SIG-M5 (cell line): ENCODE measurements around the gene OR5AN1.
"Not testable (repeated sequence)": the region's sequence is repeated elsewhere in the genome, so short reads cannot be mapped to it uniquely, and the experiment has no call there.

Source experiments
- DNase-seq: peaks from one replicate; lab custom pipeline; 2025; lab: John Stamatoyannopoulos, UW

Gene OR5AN1, protein sequence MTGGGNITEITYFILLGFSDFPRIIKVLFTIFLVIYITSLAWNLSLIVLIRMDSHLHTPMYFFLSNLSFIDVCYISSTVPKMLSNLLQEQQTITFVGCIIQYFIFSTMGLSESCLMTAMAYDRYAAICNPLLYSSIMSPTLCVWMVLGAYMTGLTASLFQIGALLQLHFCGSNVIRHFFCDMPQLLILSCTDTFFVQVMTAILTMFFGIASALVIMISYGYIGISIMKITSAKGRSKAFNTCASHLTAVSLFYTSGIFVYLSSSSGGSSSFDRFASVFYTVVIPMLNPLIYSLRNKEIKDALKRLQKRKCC

DNA sequence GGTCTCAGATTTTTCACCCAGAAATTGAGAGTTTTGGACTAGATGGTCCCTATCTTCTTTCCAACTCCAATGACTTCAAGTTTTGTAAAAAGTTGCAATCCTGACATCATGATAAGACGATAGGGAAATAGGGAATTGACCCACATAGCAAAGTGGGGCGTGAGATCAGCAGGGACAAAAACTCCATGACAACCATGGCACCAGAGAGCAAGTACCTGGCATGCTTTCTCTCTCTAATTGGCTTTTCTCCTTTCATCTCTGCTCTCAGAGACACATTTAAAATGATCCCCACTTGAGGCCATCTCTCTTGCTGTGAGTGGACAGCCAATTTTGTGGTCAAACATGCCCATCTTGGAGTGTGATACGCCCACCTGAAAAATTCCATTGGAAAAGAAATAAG lies at the start of gene OR5AN1:
Gene OR5AN1, plus strand, starts transcription at position 301 of the 400 bp plus-strand sequence. CDS start 5,564 bp downstream, outside the sequence.
- no peak for DNase-seq

- DNase-seq = no peak
These were observed 23.7 kb upstream of the OR5AN1 start for GRCh38 chr11:59335001-59335400.

GRCh38 chr11:59336176-59336575 lies 22.5 kb upstream of the OR5AN1 start:
- DNase-seq = no peak

DNA sequence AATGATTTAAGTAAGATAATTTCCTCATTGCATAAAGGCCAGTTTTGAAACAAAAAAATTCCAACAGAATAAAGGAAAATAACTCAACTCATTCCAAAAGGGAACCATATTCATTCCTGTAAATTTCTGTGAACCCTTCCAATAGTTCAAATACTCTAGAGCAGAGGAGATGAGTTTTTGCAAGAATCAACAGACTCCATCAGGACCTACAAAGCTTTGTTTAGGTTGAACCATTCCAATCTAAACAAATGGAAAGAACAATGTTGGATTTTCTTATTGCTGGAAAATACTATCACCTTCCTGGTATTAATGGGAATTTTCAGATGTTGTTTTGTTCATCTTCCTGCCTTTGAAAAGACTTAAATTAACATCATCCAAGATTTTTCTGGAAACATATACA lies 21.8 kb upstream of the OR5AN1 start:
- DNase-seq = no peak

DNA sequence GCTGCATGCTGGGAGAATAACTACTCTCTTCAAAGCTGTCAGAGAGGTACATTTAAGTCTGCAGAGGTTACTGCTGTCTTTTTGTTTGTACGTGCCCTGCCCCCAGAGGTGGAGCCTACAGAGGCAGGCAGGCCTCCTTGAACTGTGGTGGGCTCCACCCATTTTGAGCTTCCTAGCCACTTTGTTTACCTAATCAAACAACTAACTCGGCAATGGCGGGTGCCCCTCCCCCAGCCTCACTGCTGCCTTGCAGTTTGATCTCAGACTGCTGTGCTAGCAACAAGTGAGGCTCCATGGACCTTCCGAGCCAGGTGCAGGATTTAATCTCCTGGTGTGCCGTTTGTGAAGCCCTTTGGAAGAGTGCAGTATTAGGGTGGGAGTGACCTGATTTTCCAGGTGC lies 9.0 kb upstream of the OR5AN1 start:
- DNase-seq = not testable (repeated sequence)

GRCh38 chr11:59355226-59355625 lies 3.5 kb upstream of the OR5AN1 start:
- DNase-seq = no peak

GRCh38 chr11:59356561-59356960 lies 2.1 kb upstream of the OR5AN1 start:
- DNase-seq = no peak

DNA sequence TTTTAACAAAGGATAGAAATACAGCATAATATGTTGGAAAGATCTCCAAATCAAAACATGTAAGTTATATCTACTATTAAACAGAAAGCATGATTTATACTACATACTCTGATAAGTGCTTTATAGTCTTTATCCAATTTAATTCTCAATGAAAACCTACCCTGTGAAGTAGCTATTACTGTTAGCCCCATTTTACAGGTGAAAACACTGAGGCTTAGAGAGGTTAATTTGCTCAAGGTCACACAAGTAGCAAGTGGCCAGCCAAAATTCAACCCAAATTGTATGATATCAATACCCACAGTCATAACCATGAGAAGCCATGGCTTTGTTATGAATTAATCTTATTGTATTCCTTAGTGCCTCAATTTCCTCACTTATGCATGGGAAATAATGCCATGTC lies 675 bp upstream of the OR5AN1 start:
- no peak for DNase-seq

GRCh38 chr11:59365232-59366018 lies 6.7 kb downstream of the OR5AN1 start:
- DNase-seq = no peak

DNA sequence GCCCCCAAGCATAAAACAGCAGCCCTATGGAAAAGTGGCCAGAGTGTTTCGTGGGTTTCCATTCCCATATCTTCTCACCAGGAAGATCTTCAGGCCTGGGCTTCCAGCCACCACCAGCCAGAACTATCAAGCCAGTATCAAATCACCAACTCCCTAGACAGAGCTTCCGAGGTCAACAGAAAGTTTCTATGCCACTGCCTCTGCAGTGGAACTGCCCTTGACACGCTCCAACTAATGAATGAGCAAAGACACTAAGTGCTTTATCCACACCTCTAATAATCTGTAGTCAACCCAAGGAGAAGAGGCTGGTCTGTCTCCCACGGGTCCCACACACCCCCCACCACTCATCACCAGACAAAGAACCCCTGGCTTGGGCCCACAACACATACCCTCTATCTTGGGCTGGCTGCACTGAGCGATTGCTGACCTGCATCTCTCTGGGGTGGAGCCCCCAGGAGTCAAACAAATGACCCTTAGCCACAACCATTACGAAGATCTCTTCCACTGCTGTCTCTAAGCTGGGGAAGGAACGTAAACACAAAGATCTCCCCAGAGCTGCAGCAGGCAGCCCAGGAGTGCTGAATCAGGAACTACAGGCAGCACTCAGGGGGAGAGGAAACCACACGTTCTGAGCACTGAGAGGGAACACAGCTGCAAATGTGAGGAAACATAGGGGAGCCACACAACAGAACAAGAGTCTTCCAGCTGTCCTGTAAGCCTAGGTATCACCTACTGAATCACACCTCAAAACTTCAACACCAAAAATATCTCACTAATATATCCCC lies 9.7 kb downstream of the OR5AN1 start:
- no peak for DNase-seq

DNA sequence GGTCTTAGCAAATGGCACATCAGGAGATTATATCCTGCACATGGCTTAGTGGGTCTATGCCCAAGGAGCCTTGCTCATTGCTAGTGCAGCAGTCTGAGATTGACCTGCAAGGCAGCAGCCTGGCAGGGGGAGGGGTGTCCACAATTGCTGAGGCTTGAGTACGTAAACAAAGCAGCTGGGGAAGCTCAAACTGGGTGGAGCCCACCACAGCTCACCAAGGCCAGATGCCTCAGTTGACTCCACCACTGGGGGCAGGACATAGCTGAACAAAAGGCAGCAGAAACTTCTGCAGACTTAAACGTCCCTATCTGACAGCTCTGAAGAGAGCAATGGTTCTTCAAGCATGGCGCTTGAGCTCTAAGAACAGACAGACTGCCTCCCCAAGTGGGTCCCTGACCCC lies 13.6 kb downstream of the OR5AN1 start:
- DNase-seq = not testable (repeated sequence)

- no peak for DNase-seq
These were observed 21.8 kb downstream of the OR5AN1 start for GRCh38 chr11:59380263-59381059.

DNA sequence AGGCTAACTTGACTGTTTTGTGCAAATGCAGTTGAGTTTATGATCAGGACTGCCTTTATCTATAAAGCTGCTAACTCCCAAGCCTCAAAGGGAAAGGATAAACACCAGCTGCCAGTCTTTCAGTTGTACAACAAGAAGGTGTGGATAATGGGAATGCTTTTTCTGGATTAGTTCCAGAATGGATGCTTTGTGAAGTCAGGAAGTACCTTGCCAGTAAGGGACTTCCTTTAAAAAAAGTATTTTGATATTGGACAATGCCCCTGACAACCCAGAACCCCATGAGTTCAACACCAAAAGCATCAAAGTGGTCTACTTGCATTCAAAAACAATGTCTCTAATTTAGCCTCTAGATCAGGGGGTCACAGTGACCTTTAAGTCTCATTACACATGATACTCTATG lies 35.5 kb downstream of the OR5AN1 start:
- DNase-seq = no peak

DNA sequence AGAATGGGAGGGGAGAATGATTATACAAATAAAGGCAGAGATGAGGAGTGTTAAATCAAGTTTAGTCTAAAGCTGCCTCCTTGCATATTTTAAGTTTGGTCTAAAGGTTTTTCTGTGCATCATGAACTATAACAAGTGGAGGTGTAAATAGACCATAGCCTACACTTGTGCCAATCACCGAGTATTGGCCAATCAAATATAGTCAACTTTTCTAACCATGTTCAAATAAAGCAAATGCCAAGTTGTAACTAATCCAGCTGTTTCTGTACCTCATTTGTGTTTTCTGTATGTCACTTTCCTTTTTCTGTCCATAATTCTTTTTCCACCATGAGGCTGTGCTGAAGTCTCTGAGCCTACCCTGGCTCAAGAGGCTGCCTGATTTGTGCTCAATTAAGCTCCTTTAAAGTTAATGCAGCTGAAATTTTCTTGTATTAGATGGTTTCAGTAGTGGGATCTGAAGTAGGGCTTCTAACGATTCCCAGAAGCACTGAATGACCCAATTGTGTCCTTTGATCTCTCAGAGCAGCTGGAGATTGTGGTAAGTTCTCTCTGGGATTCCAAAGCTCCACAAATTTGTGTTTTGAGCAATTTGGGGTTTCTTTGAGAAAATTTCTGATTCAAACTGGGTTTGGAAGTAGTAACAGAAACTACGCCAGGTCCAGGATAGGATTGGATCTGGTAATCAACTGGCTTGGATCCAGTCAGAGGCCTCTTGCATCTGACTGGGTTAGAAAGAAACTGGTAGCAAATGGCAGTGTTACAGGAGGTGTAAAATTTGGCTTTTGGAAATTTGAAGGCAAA lies 42.0 kb downstream of the OR5AN1 start:
- no peak for DNase-seq

- DNase-seq = no peak
These were observed 42.5 kb downstream of the OR5AN1 start for GRCh38 chr11:59401262-59401552.

GRCh38 chr11:59403546-59403945 lies 44.9 kb downstream of the OR5AN1 start:
- DNase-seq = no peak

- no peak for DNase-seq
These were observed 55.0 kb downstream of the OR5AN1 start for GRCh38 chr11:59413646-59414045.

DNA sequence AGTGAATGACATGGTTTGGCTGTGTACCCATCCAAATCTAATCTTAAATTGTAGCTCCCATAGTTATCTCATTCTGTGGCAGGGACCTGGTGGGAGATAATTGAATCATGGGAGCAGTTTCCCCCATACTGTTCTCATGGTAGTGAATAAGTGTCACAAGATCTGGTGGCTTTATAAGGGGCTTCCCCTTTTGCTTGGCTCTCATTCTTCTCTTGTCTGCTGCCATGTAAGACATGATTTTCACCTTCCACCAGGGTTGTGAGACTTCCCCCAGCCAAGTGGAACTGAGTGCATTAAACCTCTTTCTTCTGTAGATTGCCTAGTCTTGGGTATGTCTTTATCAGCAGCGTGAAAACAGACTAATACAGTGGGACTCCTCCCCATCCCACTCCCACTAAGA lies 56.4 kb downstream of the OR5AN1 start:
- no peak for DNase-seq

- DNase-seq = no peak
These were observed 57.9 kb downstream of the OR5AN1 start for GRCh38 chr11:59416613-59417012.

- no peak for DNase-seq
These were observed 58.3 kb downstream of the OR5AN1 start for GRCh38 chr11:59417023-59417422.

- no peak for DNase-seq
These were observed 59.5 kb downstream of the OR5AN1 start for GRCh38 chr11:59418156-59418555.
